AG08396 (cell line): ENCODE measurements around the gene LRTM1.

Experiments used
- DNase-seq: peaks from one replicate; pipeline ENCODE4 v3.0.0; 2012; ENCODE audit warnings: low spot score, mixed read lengths

Gene LRTM1

GRCh38 chr3:54940971-54941370, 13.1 kb upstream of the LRTM1 start:
- no peak for DNase-seq

DNA sequence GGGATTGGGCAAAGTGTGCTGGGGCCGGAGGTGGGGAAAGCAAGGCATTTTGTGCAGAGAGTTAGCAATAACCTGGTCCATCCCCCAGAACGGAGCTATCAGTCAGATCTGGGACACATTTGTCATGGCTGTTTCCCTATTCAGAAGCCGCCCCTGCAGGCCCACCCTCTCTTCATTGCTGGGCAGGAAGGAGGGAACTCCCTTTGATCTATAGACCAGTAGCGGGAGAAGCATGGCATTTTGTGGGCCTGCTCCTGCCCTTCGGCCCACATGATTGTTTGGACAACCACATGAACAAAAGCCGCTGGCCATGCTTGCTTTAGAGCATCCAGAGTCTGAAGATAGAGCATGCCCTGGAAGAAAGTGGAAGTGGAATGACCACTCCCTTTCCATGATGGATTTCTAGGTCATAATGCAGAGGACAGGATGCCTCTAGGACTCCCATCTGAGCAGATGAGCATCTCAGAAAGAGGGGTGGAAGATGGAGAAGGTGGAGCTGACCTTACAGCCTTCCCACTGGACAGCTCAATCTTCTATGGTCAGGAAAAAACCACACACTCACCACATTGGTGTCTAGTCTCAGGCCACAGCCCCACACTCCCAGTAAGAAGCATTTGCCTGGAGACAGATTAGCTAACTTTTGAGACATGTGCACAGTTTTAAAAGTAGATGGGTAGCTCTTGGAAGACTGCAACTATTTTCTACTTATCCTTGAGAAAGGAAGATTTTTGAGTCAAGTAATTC, 11.9 kb upstream of the LRTM1 start:
- no peak for DNase-seq

DNA sequence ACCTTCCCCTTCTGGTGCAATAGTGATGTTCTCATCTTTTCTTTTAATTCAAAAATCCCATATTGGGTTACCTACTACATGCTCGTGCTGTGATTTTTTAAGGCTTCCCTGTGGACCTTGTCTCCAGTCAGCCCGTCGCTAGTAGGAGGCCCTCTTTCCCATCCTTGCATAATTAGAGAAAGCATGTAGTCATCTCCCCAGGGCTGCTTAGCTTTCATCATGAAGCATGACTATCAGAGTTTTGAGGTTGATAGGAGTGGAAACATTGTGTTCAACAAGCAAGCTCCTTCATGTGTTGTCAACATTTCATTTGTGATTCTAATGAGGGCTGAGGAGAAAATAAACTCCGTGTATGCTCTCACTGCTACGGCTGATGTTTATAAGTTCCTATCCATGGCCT, 8.7 kb upstream of the LRTM1 start:
- DNase-seq = no peak

DNA sequence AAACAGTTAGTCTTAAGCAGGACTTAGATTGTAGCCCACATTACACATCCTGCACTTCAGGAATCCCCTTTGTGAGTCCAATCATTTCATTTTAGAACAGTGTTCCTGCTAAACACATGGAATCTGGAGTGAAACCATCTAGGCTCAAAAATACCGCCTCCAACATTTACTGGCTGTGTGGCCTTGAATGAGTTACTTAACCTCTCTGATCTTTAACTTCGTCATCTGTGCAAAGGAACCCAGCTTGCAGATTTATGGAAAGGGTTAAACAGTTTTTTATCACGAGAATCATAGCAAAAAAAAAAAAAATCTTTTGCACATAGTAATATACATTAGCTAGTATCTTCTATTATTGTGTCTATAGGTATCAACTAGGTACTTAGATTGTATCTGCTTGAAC, 8.0 kb upstream of the LRTM1 start:
- DNase-seq = no peak

DNA sequence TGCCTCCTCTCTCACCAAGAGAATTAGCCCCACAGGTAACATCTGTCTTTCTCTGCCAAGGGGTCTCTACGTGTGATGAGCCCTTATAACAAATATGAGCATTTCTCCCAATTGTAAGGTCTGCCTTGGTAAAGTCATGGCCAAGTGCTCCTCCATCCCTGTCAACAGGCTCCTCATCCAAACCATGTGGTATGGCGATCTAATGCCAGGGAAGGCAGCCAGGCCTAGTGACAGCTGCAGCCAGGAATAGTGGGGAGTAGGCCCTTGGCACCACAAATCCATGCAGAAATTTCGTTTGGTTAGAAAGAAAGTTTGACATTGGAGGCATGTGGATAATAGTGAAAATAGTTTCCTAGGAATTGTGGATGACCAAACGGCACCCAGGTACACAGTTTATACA, 4.7 kb upstream of the LRTM1 start:
- no peak for DNase-seq

DNA sequence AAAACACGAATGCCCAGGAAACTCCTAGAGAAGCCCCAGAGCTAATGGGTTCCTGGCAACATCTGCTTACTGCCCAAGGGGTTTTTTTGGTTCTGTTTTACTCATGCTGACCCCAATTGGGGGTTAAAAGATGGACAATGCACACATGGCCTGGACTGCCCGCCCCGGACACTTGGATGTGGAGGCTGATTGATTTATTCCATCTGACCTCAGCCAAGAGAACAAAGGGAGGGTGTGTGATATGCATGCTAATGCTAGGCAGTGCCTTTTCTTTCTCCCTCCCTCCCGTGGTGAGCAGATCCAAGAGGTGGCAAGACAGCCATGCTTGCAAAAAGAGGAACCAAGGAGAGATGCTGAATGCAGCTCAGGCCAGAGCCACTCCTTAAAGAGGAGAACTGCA, 3.3 kb upstream of the LRTM1 start:
- no peak for DNase-seq

- no peak for DNase-seq
These were observed 9.3 kb downstream of the LRTM1 start for GRCh38 chr3:54918516-54918915.

GRCh38 chr3:54917862-54918261, 10.0 kb downstream of the LRTM1 start:
- no peak for DNase-seq

- no peak for DNase-seq
These were observed 10.7 kb downstream of the LRTM1 start for GRCh38 chr3:54917174-54917573.

- DNase-seq = no peak
These were observed 11.1 kb downstream of the LRTM1 start for GRCh38 chr3:54916732-54917131.

- no peak for DNase-seq
These were observed 11.9 kb downstream of the LRTM1 start for GRCh38 chr3:54915976-54916375.

- no peak for DNase-seq
These were observed 12.7 kb downstream of the LRTM1 start for GRCh38 chr3:54915181-54915580.

DNA sequence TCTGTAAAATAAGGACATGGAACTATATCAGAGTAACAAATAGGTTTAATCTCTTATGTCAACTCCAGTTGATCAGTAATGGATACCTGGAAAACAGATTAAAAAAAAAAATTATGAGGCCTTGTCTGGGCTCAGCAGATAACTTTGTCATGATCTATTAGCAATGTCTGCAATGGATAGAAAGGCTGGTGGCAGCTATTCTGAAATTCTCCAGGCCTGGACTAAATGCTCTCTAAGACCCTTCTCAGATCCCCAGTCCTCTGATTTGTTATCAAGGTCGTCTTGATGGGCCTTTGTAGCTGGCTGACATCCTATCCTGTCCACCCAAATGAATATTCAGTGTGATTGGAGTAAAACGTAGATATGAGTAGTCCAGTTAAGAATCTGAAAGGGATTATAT, 13.7 kb downstream of the LRTM1 start:
- DNase-seq = no peak

DNA sequence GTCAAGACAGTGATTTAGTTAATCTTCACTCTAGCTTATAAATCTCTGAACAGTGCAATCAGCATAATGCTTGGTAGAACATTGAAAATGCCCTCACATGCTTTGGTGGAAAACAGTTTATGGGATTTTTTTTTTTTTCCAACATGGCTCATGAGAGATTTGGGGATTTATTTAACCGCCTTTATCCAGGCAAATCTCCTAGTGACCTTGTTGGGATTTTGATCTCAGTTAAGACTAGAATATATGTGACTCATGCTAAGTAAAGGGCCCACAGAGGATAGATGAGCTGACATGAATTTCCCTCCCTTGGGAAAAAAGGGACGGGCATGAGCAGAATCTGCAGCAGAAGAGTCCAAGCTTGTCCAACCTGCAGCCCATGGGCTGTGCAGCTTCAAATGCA, 18.7 kb downstream of the LRTM1 start:
- DNase-seq = no peak

DNA sequence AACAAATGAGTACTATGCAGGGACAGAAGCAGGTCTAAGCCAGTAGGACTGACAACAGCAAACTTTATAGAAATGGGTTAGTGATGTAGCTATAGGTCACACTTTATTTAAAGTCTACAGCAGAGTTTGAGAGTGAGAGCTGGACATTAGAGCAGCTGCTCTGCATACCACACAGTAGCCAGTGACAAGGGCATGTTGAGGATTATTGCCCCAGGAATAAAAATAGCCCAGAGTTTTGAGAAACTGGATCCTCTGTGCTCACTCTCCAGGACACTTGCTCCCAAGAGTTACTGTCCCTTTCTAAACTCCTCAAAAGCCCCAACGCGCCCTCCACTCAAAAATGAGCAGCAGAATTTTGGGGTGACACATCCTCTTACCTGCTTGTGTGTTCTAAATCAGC, 21.1 kb downstream of the LRTM1 start:
- no peak for DNase-seq

- DNase-seq = no peak
These were observed 21.9 kb downstream of the LRTM1 start for GRCh38 chr3:54905920-54906319.

- peak; percentile 41 for DNase-seq
These were observed 22.5 kb downstream of the LRTM1 start for GRCh38 chr3:54905261-54905888.

DNA sequence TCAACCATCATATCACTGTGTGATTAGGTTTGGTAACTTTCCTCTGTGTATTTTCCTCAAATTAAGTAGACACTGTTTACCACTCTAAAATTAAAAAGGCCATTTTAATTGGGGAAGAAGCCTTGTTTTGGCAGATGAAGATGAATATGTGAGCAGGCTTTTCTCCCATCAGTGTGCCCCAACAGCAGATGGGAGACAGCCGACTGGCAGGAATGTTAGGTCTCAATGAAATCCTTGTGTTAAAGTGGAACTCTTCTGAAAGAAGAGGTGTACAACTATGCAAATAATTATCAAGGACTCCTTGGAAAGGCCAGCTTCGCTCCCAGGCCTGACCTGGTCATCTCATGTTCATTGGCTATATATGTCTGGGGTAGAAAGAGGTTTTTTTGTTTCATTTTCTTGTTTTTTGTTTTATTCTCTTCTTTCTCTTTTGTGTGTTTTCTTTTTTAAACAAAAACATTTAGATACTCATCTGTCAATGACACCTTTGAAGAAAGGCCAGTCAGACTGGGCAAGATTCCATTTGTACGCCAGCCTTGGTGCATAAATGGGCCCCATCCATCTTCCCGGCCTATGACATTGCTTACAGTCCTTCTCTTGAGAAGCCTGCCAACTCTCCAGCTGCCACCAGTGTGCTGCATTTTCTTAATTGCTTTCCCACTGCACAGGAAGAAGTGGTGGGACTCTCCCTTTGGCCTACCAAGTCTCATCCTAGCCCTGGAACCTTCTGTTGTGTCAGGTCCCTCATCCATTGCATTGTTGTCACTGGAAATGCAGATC, 25.8 kb downstream of the LRTM1 start:
- DNase-seq = no peak

- DNase-seq = no peak
These were observed 26.8 kb downstream of the LRTM1 start for GRCh38 chr3:54900838-54901591.

- no peak for DNase-seq
These were observed 28.6 kb downstream of the LRTM1 start for GRCh38 chr3:54899273-54899672.

- peak; percentile 26 for DNase-seq
These were observed 30.7 kb downstream of the LRTM1 start for GRCh38 chr3:54897028-54897711.

- DNase-seq = no peak
These were observed 32.2 kb downstream of the LRTM1 start for GRCh38 chr3:54895613-54896012.
